Measurements from ENCODE around the gene NUDT3. TPM values are rescaled to one million over a fixed set of nuclear protein-coding genes. Genes with fewer than 3 reads are reported as not detected.

NUDT3 gene
- total RNA-seq, 1 donor from 2014 or later = 16.7 TPM

GRCh38 chr6:34238585-34239499, 153.6 kb downstream of the NUDT3 start:
- H3K4me1 Mint-ChIP-seq (ENCODE audit: low read depth, unreplicated experiment) = peaks cover 20% of the 10 kb centered on the region
- no peaks in the 10 kb centered on the region for H3K9me3 Mint-ChIP-seq (ENCODE audit: unreplicated experiment)
- H3K27me3 Mint-ChIP-seq (ENCODE audit: low read depth, unreplicated experiment) = no peaks in the 10 kb centered on the region
- H3K79me2 ChIP-seq (ENCODE audit: insufficient read depth, low read length) = peaks cover 50% of the 10 kb centered on the region
- peaks cover 56% of the 10 kb centered on the region for H3K4me1 ChIP-seq (ENCODE audit: insufficient read depth, low read length)
- no peak overlapping the region for H2AFZ ChIP-seq (ENCODE audit: low read depth, low read length)
- H3K27me3 ChIP-seq (ENCODE audit: insufficient read depth, low read length) = no peaks in the 10 kb centered on the region
- peak overlapping the region; percentile 74 for H3K4me3 ChIP-seq (ENCODE audit: insufficient read depth, low read depth, low read length)
- peak overlapping the region; percentile 74 for H3K27ac ChIP-seq (ENCODE audit: low read depth, low read length)
- H3K9me3 ChIP-seq (ENCODE audit: insufficient read depth, low read depth, low read length) = no peaks in the 10 kb centered on the region
- TF ChIP-seq EZH2 (IDR thresholded peaks at IDR 0.05; ENCODE audit: insufficient read depth, low read length) = no peak
- no peak for TF ChIP-seq CTCF (IDR thresholded peaks at IDR 0.05; ENCODE audit: insufficient read depth, low read depth, low read length)
- peak overlapping the region; percentile 84 for H3K4me3 Mint-ChIP-seq (ENCODE audit: unreplicated experiment)
- no peak for DNase-seq (ENCODE audit: low read depth)
- H3K27ac Mint-ChIP-seq (ENCODE audit: unreplicated experiment) = peak overlapping the region; percentile 43
- peak overlapping the region; percentile 97 for H3K4me2 ChIP-seq (ENCODE audit: low read length)
- peak overlapping the region; percentile 85 for H3K9ac ChIP-seq (ENCODE audit: low read length)
- H3K36me3 ChIP-seq (ENCODE audit: insufficient read depth, low read length) = peaks cover 19% of the 10 kb centered on the region
- H3K36me3 Mint-ChIP-seq (ENCODE audit: low read depth, unreplicated experiment) = peaks cover 6% of the 10 kb centered on the region
- no peak for FAIRE-seq
- peaks cover 35% of the 10 kb centered on the region for H4K20me1 ChIP-seq (ENCODE audit: insufficient read depth, low read length)

- Histone ChIP-seq H3K4me1 (ENCODE audit: insufficient read depth, low read length) (peaks cover 47% of the 10 kb centered on the region), H3K27me3 (ENCODE audit: insufficient read depth, low read length) (no peaks in the 10 kb centered on the region), H3K27ac (ENCODE audit: low read depth, low read length) (peak overlapping the region; percentile 74), H4K20me1 (ENCODE audit: insufficient read depth, low read length) (peaks cover 35% of the 10 kb centered on the region), H3K4me2 (ENCODE audit: low read length) (peak overlapping the region; percentile 97), H3K4me3 (ENCODE audit: insufficient read depth, low read depth, low read length) (peak overlapping the region; percentile 74), H3K79me2 (ENCODE audit: insufficient read depth, low read length) (peaks cover 50% of the 10 kb centered on the region), H3K36me3 (ENCODE audit: insufficient read depth, low read length) (peaks cover 15% of the 10 kb centered on the region), H2AFZ (ENCODE audit: low read depth, low read length) (peak overlapping the region; percentile 9), H3K9ac (ENCODE audit: low read length) (peak overlapping the region; percentile 85), H3K9me3 (ENCODE audit: insufficient read depth, low read depth, low read length) (no peaks in the 10 kb centered on the region)
- TF ChIP-seq CTCF (IDR thresholded peaks at IDR 0.05; ENCODE audit: insufficient read depth, low read depth, low read length) = no peak
- TF ChIP-seq EZH2 (IDR thresholded peaks at IDR 0.05; ENCODE audit: insufficient read depth, low read length) = no peak
- Mint-ChIP-seq H3K4me1 (ENCODE audit: low read depth, unreplicated experiment) (peaks cover 11% of the 10 kb centered on the region), H3K4me3 (ENCODE audit: unreplicated experiment) (peak overlapping the region; percentile 84), H3K27ac (ENCODE audit: unreplicated experiment) (peak overlapping the region; percentile 43), H3K27me3 (ENCODE audit: low read depth, unreplicated experiment) (no peaks in the 10 kb centered on the region), H3K36me3 (ENCODE audit: low read depth, unreplicated experiment) (peaks cover 6% of the 10 kb centered on the region), H3K9me3 (ENCODE audit: unreplicated experiment) (no peaks in the 10 kb centered on the region)
- no peak for DNase-seq (ENCODE audit: low read depth)
- FAIRE-seq = no peak
These were observed 154.5 kb downstream of the NUDT3 start for GRCh38 chr6:34237722-34238584.

Data from astrocyte (in vitro differentiated cells and primary cell).